K562 (cell line): ENCODE measurements around the gene ETS2. TPM values are rescaled to one million over a fixed set of nuclear protein-coding genes. Genes with fewer than 3 reads are reported as not detected.

Experiments used
- MCM2 ChIP-seq: fragments of 450-650 bp; IDR thresholded peaks from 2 replicates; pipeline ENCODE4 v1.6.1; 2017; ENCODE audit warnings: low read depth, mild to moderate bottlenecking
- SFPQ ChIP-seq: fragments of 200-400 bp; formaldehyde crosslinking; IDR thresholded peaks from 2 replicates; pipeline ENCODE4 v1.6.1; 2017; ENCODE audit warnings: mild to moderate bottlenecking, low read depth, low read length, moderate library complexity
- TCF7 ChIP-seq: sonication (generic); IDR thresholded peaks from 2 replicates; pipeline ENCODE4 v1.6.1; 2016; ENCODE audit warnings: antibody characterized with exemption, borderline replicate concordance
- ZKSCAN8 ChIP-seq: fragments of 200-800 bp; sonication (Bioruptor generic); IDR thresholded peaks from 2 replicates; pipeline ENCODE4 v1.6.1; 2016; ENCODE audit warnings: missing genetic modification characterization, missing compliant biosample characterization
- ZNF175 ChIP-seq: fragments of 200-800 bp; sonication (Bioruptor generic); IDR thresholded peaks from 2 replicates; pipeline ENCODE4 v1.6.1; 2016; ENCODE audit warnings: low read depth, mild to moderate bottlenecking, missing genetic modification characterization, missing compliant biosample characterization
- ZNF277 ChIP-seq: fragments of 250-450 bp; sonication (Bioruptor Pico); IDR thresholded peaks from 2 replicates; pipeline ENCODE4 v1.8.0; 2022; ENCODE audit warnings: inconsistent platforms, mild to moderate bottlenecking, moderate library complexity, borderline replicate concordance
- ZNF507 ChIP-seq: conservative IDR thresholded peaks from 2 replicates; pipeline ENCODE4 v1.6.1; 2017; ENCODE audit warnings: missing genetic modification characterization, missing compliant biosample characterization
- polyA plus RNA-seq, 8 experiments: library from polyadenylated mRNA; depleted of rRNA in 4 of 8; stranded (reverse) in 5 of 8; unstranded in 3 of 8; fragments of >200 nt; fragmentation: Nextera tagmentation in 2 of 8; fragmentation: Illumina TruSeq in 1 of 8; extraction: Ambion mirVana in 2 of 8; extraction: Trizol in 1 of 8; gene quantifications; 2 replicates each; pipeline versions ENCODE4 v1.2.1 to v1.2.3, GENCODE V29; 2011 to 2014; ENCODE audit warnings: inconsistent platforms in 1 of 8, missing spikeins in 1 of 8
- total RNA-seq, 7 experiments: library from RNA; depleted of rRNA in 6 of 7; stranded (reverse); fragments of >200 nt in 6 of 7; fragmentation: Illumina TruSeq in 2 of 7; extraction: Trizol in 2 of 7; gene quantifications; 2 replicates each; pipeline versions ENCODE4 v1.2.1 to v1.2.3, GENCODE V29; 2011 to 2021; ENCODE audit warnings: low replicate concordance in 1 of 7
- TF ChIP-seq, protein P1 (sequence below), 3 experiments: fragments of 200-800 bp in 1 of 3; sonication (Bioruptor generic) in 1 of 3; sonication (generic) in 1 of 3; formaldehyde crosslinking in 1 of 3; IDR thresholded peaks; 2 replicates each; pipeline versions ENCODE4 v1.6.1 to v1.8.0; 2016 to 2022; ENCODE audit warnings: mild to moderate bottlenecking in 2 of 3, missing compliant biosample characterization in 2 of 3, missing genetic modification characterization in 2 of 3, missing genetic modification reagents in 1 of 3
- TF ChIP-seq, protein P2 (sequence below), 2 experiments: fragments of 450-650 bp in 1 of 2; sonication (generic) in 1 of 2; formaldehyde crosslinking in 1 of 2; IDR thresholded peaks; 2 replicates each; pipeline versions ENCODE4 v1.7.1 to v1.9.0; 2016 to 2022; ENCODE audit warnings: inconsistent platforms in 1 of 2, mild to moderate bottlenecking in 1 of 2, missing genetic modification reagents in 1 of 2

The ETS2 gene
- total and polyA plus RNA-seq, 9 of the 15 experiments (the other 6 are each of a cell fraction or from before 2014, with no cell fraction given) = 1.7 to 24.4 (median 12.2) TPM

DNA sequence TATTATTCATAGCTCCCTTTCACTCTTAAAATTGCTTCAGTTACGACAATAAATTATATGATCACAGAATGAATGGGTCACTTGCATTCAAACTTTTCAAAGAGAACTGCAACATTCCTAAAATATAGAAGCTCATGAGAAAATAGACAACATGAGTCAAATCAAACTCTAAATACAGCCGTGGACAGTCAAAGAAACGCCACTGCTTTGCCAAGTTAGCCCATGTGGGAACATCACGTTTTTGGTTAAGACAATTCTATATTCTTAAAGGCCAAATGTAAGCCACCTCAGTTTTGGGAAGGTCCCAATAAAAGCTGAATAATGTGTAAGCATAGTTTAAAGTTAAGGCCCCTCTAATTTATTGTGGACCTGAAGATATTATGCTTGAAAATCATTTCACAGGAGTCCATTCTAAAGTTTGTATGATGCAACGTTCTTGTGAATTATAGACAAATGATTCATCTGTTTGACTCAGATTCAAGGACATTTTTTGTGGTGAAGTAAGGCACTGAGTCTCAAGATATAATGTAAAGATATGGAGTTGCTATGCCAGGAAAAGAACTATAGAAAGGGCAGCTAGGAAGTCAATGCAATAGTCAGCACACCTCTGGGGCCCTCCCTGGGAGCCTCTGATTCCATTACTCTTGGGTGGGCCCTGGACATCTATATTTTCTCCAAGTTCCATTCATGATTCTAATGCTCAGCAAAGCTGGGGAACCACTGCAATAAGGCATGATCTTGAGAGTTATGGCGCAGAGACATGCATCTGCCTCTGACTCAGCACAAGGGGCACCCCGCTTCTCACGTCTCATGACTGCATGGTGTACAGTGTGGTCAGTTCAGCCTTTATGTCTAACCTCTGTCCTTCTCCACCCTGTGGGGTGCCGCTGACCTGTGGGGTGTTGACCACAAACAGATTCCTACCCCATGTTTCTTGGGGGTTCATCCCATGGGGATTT, 33.9 kb downstream of the ETS2 start (continued):
- TF ChIP-seq, protein P1, sequence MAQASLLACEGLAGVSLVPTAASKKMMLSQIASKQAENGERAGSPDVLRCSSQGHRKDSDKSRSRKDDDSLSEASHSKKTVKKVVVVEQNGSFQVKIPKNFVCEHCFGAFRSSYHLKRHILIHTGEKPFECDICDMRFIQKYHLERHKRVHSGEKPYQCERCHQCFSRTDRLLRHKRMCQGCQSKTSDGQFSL (CRISPR knock-in tag; IDR thresholded peaks at IDR 0.05) = no peak
- TF ChIP-seq, protein P1 (tag; IDR thresholded peaks at IDR 0.05) = 0 out of 4 replicates have a peak, but pooled peaks of 1 of the 2 experiments have one; percentile 45
- no peak for TF ChIP-seq ZNF277
- no peak for TF ChIP-seq SFPQ
- 0 out of 2 replicates have a peak, but pooled peaks have one; percentile 17 for TF ChIP-seq ZKSCAN8
- TF ChIP-seq, protein P2, sequence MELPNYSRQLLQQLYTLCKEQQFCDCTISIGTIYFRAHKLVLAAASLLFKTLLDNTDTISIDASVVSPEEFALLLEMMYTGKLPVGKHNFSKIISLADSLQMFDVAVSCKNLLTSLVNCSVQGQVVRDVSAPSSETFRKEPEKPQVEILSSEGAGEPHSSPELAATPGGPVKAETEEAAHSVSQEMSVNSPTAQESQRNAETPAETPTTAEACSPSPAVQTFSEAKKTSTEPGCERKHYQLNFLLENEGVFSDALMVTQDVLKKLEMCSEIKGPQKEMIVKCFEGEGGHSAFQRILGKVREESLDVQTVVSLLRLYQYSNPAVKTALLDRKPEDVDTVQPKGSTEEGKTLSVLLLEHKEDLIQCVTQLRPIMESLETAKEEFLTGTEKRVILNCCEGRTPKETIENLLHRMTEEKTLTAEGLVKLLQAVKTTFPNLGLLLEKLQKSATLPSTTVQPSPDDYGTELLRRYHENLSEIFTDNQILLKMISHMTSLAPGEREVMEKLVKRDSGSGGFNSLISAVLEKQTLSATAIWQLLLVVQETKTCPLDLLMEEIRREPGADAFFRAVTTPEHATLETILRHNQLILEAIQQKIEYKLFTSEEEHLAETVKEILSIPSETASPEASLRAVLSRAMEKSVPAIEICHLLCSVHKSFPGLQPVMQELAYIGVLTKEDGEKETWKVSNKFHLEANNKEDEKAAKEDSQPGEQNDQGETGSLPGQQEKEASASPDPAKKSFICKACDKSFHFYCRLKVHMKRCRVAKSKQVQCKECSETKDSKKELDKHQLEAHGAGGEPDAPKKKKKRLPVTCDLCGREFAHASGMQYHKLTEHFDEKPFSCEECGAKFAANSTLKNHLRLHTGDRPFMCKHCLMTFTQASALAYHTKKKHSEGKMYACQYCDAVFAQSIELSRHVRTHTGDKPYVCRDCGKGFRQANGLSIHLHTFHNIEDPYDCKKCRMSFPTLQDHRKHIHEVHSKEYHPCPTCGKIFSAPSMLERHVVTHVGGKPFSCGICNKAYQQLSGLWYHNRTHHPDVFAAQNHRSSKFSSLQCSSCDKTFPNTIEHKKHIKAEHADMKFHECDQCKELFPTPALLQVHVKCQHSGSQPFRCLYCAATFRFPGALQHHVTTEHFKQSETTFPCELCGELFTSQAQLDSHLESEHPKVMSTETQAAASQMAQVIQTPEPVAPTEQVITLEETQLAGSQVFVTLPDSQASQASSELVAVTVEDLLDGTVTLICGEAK (IDR thresholded peaks at IDR 0.05) = no peak
- TF ChIP-seq, protein P2 (CRISPR knock-in tag; IDR thresholded peaks at IDR 0.05) = no peak
- TF ChIP-seq MCM2 = no peak
- no peak for TF ChIP-seq ZNF507
- TF ChIP-seq ZNF175 (CRISPR knock-in tag) = peak; percentile 62
- no peak for TF ChIP-seq TCF7
